HG02840 (cell line): ENCODE data around the gene PTCD3.

Source experiments
- ATAC-seq: cut with Tn5 transposase; IDR thresholded peaks from one replicate; pipeline ENCODE4 v1.9.1; 2021; ENCODE audit warnings: mild to moderate bottlenecking, moderate library complexity, moderate number of reproducible peaks; ENCODE audit not compliant: unreplicated experiment, low FRiP score

The PTCD3 gene

GRCh38 chr2:86105969-86106945 is at the start of gene PTCD3:
PTCD3 (plus strand) TSS chr2:86106235; CDS start chr2:86106248, 13 bp downstream.
- ATAC-seq = peak; percentile 89

DNA sequence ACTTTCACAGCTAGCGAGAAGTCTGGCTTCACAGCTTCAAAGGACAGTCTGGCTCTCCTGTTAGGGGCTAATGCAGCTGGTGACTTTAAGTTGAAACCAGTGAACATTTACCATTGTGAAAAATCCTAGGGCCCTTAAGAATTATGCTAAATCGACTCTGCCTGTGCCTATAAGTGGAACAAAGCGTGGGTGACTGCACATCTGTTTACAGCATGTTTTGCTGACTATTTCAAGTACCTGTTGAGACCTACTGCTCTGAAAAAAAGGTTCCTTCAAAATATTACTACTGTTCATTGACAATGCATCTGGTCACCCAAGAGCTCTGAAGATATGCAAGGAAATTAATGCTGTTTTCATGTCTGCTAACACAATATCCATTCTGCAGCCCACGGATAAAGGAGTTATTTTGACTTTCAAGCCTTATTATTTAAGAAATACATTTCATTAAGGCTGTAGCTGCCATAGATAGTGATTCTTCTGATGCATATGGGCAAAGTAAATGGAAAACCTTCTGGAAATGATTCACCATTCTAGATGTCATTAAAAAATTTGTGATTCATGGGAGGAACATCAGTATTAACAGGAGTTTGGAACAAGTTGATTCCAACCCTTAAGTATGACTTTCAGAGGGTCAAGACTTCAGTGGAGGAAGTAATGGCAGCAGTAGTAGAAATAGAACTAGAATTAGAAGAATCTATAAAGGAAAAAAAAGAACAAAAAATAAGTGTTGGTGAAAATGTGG is 49.3 kb upstream of the PTCD3 start:
- no peak for ATAC-seq

- ATAC-seq = no peak
These were observed 44.0 kb upstream of the PTCD3 start for GRCh38 chr2:86062043-86062442.

- ATAC-seq = no peak
These were observed 42.0 kb upstream of the PTCD3 start for GRCh38 chr2:86064006-86064405.

DNA sequence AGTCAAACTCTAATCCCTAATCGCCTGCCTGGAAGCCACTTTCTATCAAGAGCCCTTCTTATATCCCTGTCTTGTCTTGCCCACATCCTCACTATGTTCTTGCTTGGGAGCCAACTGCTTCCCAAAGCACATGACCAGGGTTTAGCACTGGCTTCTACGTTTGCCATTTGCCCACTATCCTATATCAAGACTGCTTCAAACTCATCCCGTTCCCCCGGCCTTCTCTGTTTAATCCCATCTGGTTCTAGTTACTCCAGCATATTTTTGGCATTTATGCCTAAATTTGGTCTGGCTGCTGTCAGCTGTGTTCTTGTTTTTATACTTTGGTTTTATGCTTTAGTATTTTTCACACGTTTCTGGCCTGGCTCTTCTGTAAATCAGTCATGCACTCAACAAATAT is 40.5 kb upstream of the PTCD3 start:
- no peak for ATAC-seq

DNA sequence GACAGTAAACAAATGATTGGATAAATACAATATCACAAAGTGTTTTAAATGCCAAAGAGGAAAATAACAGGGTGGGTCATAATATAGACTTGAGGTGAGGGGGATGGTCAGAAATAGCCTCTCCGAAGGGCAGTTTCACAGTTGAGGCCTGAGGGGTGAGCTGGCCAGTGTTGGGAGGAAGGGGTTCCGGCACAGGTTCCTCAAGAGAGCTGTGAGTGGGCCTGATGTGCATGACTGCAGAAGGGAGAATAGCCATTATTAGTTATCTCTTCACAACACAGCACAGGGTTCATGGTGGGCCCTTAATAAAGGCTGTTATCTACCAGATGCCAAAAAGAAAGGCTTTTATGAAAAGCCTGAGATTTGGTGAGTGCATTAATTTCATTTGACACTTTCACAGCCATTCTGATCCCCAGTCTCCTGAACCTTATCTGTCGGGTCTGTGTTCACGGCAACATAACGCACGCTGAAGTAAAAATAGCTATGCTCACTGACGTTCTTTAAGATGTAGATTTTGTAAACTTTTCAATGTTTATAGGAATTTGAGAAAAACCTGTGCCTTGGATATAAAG is 39.9 kb upstream of the PTCD3 start:
- ATAC-seq = no peak

DNA sequence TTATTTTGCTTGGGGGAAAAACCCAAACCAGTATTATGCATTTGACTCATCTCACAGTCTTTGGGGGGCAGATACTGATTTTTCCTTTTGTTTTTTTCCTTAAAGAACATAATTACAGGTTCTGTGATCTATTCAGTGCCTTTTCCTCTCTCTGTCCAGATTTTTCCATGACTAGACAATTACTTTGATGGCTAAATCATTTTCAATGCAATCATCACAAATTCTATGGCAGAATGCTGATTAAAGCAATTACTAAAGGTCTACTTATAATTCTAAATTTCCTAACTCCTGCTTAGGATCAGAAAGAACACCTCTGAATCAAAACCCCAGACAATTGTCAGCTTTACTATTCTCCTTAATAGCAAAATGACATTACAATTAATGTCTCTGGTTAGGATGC is 39.1 kb upstream of the PTCD3 start:
- ATAC-seq = no peak

- no peak for ATAC-seq
These were observed 37.9 kb upstream of the PTCD3 start for GRCh38 chr2:86068136-86068588.

DNA sequence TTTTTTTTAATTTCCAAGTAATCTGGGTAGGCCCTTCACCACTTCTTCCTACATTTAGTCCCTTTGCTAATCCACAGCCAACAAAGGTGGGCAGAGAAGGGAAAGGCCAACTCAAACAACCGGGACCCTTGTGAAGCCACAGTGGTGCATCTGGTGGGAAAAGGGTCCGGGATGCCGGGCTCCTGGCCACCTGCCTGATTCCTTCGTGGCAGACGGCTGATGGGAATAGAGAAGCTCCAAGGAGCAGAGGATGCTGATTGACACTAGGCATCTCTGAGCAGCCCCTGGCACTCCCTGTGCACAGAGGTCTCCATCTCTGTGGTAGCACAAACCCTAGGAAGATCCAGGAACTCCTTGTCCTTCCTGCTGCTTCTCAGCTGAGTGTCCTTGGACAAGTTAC is 37.4 kb upstream of the PTCD3 start:
- no peak for ATAC-seq

- ATAC-seq = no peak
These were observed 36.8 kb upstream of the PTCD3 start for GRCh38 chr2:86069091-86069685.

- no peak for ATAC-seq
These were observed 36.2 kb upstream of the PTCD3 start for GRCh38 chr2:86069783-86070339.

DNA sequence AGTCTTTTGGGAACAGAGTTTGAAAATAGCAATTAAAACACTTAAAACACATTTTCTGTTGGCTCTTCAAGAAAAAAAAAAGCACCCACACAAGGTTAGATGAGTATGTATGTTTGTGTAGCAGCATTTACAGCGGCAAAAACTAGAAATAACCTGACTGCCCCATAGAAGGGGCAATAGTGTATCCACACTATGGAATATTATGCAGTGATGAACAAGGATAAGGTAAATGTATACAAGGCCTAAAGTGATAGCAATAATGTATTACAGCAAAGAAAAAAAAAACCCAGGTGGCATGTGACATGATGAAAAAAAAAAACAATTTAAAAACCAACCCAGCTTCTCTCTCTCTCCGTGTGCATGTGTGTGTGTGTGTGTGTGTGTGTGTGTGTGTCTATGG is 35.2 kb upstream of the PTCD3 start:
- no peak for ATAC-seq

- ATAC-seq = peak; percentile 62
These were observed 33.7 kb upstream of the PTCD3 start for GRCh38 chr2:86072271-86072858.

- ATAC-seq = no peak
These were observed 32.8 kb upstream of the PTCD3 start for GRCh38 chr2:86073225-86073624.

- no peak for ATAC-seq
These were observed 31.8 kb upstream of the PTCD3 start for GRCh38 chr2:86074256-86074655.

DNA sequence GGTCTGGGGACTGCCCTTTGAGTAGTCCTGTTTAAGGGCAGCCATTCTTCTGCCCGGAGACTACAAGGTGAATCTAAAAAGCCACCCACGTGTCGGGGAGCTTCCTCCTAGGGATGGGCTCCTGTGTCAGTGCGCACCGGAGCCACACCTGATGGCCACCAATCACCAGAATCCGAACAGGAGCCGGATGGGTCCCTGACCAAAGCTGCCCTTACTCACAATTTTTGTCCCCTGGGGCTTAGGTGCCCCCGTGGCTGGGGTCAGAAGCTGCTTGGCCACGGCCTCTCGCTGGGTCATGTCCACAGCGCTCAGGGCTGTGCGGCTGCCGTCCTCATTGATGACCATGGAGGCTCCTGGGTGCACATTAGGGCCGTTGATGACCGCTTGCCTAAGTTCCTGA is 31.2 kb upstream of the PTCD3 start:
- ATAC-seq = no peak

DNA sequence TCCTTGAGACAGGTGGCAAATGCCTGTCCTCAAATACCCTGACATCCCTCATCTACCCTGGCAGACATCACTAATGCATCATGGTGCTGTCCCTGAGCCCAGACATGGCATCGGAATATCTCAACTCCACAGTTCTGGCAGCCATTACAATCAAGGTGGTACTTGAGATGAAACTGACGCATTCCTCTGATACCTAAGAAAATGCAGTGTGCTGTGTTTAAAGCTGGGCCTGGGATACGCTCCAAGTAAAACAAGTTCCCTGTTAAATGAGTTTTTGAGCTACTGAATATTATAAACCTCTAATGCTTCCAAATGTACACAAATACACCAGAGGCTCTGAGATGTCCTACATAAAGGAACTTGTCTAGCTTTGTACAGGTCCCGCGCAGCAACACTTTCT is 30.1 kb upstream of the PTCD3 start:
- no peak for ATAC-seq

DNA sequence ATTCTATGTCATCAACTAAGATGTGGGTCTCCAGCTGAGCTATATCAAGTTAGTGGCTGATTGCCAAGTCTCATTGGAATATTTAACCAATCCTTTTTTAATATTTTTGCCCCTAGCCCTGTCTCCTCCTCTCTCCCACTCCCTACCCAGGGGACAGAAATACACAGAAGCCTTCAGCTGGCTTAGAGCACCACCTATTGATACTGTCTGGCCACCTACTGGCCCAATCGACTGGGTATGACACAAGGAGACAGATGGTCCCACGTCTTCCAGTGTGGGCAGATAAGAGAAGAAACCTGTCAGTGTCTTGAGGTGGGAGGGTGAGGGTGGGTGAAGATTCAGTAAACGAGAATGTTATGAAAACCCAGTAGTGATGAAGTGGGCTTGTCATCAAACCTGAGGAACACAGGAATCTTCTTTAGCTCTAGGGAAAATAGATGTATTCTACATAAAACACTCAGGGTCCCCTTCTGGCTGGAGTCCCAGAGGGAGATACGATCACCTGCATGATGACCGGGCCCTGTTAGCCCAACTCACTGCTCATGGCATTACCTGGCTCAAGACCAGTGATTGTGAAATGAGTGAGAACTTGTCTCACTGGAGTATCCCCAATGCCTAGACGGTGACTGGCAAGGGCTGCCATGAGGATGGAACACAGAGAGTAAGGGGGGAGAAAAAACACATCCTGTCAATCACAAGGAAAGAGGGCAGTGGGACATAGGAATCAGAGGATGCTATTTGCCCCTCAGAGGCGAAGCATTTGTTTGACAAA is 27.1 kb upstream of the PTCD3 start:
- ATAC-seq = no peak
